Measurements from ENCODE around the gene KRT80.

GRCh38 chr12:52232203-52232673 is 40.4 kb upstream of the KRT80 start:
- no peak for TF ChIP-seq POLR2A (IDR thresholded peaks at IDR 0.05)
- no peak for TF ChIP-seq CTCF (IDR thresholded peaks at IDR 0.05)
